Measurements from ENCODE around the gene LRRN4.

LRRN4 gene

DNA sequence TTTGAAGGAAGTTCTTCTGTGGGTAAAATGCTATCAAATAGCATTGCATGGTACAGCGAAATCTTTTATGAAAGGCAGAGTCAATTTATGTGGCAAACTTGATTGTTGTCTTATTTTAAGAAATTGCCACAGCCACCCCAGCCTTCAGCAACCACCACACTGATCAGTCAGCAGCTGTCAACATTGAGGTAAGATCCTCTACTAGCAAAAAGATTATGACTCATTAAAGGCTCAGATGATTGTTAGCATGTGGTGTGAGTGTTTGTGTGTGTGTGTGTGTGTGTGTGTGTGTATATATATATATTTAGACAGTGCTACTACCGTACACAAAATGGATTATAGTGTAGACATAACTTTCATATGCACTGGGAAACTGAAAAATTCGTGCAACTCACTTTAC, 27.8 kb downstream of the LRRN4 start:
- DNase-seq: no peak
- Mint-ChIP-seq H3K27ac (no peak overlapping the region), H3K4me1 (no peaks in the 10 kb centered on the region), H3K27me3 (ENCODE audit: low read depth, poor library complexity) (no peaks in the 10 kb centered on the region), H3K9me3 (peaks cover 54% of the 10 kb centered on the region), H3K36me3 (ENCODE audit: low read depth) (peaks cover 75% of the 10 kb centered on the region), H3K4me3 (no peak overlapping the region)
- no peak for TF ChIP-seq CTCF (IDR thresholded peaks at IDR 0.05)

- Mint-ChIP-seq H3K4me3 (no peak overlapping the region), H3K27me3 (ENCODE audit: low read depth, poor library complexity) (no peaks in the 10 kb centered on the region), H3K9me3 (peaks cover 59% of the 10 kb centered on the region), H3K4me1 (no peaks in the 10 kb centered on the region), H3K27ac (no peak overlapping the region), H3K36me3 (ENCODE audit: low read depth) (peaks cover 83% of the 10 kb centered on the region)
- no peak for DNase-seq
- no peak for TF ChIP-seq CTCF (IDR thresholded peaks at IDR 0.05)
These were observed 29.1 kb downstream of the LRRN4 start for GRCh38 chr20:6024768-6025167.

- Mint-ChIP-seq H3K36me3 (ENCODE audit: low read depth) (peaks cover 91% of the 10 kb centered on the region), H3K4me3 (no peak overlapping the region), H3K4me1 (no peaks in the 10 kb centered on the region)
These were observed 36.0 kb downstream of the LRRN4 start for GRCh38 chr20:6017880-6018279.

GRCh38 chr20:6017467-6017866, 36.4 kb downstream of the LRRN4 start:
- no peaks in the 10 kb centered on the region for H3K27me3 Mint-ChIP-seq (ENCODE audit: low read depth, poor library complexity)
- H3K27ac Mint-ChIP-seq: no peak overlapping the region
- peaks cover 91% of the 10 kb centered on the region for H3K36me3 Mint-ChIP-seq (ENCODE audit: low read depth)
- H3K9me3 Mint-ChIP-seq: peaks cover 32% of the 10 kb centered on the region
- H3K4me3 Mint-ChIP-seq: no peak overlapping the region
- no peak for DNase-seq
- TF ChIP-seq CTCF (IDR thresholded peaks at IDR 0.05): no peak
- H3K4me1 Mint-ChIP-seq: peaks cover under 1% of the 10 kb centered on the region

More at GRCh38 chr20:6017880-6018279, 36.0 kb downstream of the LRRN4 start:
- no peaks in the 10 kb centered on the region for H3K27me3 Mint-ChIP-seq (ENCODE audit: low read depth, poor library complexity)
- peaks cover 36% of the 10 kb centered on the region for H3K9me3 Mint-ChIP-seq
- no peak for DNase-seq
- no peak overlapping the region for H3K27ac Mint-ChIP-seq
- no peak for TF ChIP-seq CTCF (IDR thresholded peaks at IDR 0.05)

DNA sequence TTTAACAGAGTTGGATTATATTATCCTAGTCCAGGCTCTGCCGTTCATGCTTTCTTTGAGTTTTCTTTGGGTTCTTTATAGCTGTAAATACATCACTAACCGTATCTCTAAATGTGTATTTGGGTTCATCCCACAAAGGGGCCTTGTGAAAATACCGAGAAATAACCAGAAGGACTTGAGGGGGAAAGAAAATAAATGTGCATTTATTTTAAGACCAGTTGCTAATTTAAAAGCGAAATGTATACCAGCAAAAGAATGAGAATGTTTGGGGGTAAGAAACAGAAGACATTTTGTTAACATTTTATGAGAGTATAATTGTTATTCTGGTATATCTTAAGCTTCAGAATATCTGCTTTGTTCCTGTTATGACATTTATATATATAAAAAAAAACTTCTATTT, 38.9 kb downstream of the LRRN4 start:
- Mint-ChIP-seq H3K36me3 (ENCODE audit: low read depth) (peaks cover 89% of the 10 kb centered on the region), H3K27me3 (ENCODE audit: low read depth, poor library complexity) (no peaks in the 10 kb centered on the region), H3K9me3 (peaks cover 14% of the 10 kb centered on the region), H3K4me3 (no peak overlapping the region), H3K4me1 (peaks cover 5% of the 10 kb centered on the region), H3K27ac (no peak overlapping the region)
- TF ChIP-seq CTCF (IDR thresholded peaks at IDR 0.05): no peak
- no peak for DNase-seq

- Mint-ChIP-seq H3K27ac (peak overlapping the region; percentile 40), H3K4me3 (no peak overlapping the region), H3K36me3 (ENCODE audit: low read depth) (peaks cover 82% of the 10 kb centered on the region), H3K9me3 (peaks cover 7% of the 10 kb centered on the region), H3K4me1 (peaks cover 5% of the 10 kb centered on the region), H3K27me3 (ENCODE audit: low read depth, poor library complexity) (no peaks in the 10 kb centered on the region)
- TF ChIP-seq CTCF (IDR thresholded peaks at IDR 0.05): no peak
- no peak for DNase-seq
These were observed 39.8 kb downstream of the LRRN4 start for GRCh38 chr20:6014017-6014416.
